K562 treated with DMSO at 1 percent for 12 hours (cell line): ENCODE data around the gene PRAMEF20. TPM values are rescaled to one million over a fixed set of nuclear protein-coding genes. Genes with fewer than 3 reads are reported as not detected.

Source experiments
- total RNA-seq: library from RNA; unstranded; fragments of 300-600 nt; gene quantifications from 2 replicates; pipeline ENCODE4 v1.2.3, GENCODE V29; 2022; ENCODE audit not compliant: insufficient read depth

PRAMEF20 gene
- not detected in 2 replicates for total RNA-seq

GRCh38 chr1:13410150-13410549 is at the start of gene PRAMEF20:
TSS of gene PRAMEF20 (plus strand) at chr1:13410450. CDS start at chr1:13416355, 5,905 bp downstream.

GRCh38 chr1:13389332-13389731 is 20.9 kb upstream of the PRAMEF20 start, which contains the start of gene PRAMEF17:
TSS of gene PRAMEF17 (plus strand) at chr1:13389632. CDS start at chr1:13389658, 26 bp downstream.

Other genes with a start within 250 kb of the PRAMEF20 start
- gene HNRNPCL4, start 244.8 kb upstream of the PRAMEF20 start, total RNA-seq: not detected in 2 replicates
- gene PRAMEF9, start 238.6 kb upstream of the PRAMEF20 start, total RNA-seq: not detected in 2 replicates
- gene PRAMEF13, start 209.0 kb upstream of the PRAMEF20 start, total RNA-seq: not detected in 2 replicates
- gene PRAMEF18, start 184.3 kb upstream of the PRAMEF20 start, total RNA-seq: not detected in 2 replicates
- not detected in 2 replicates for gene PRAMEF5, start 156.3 kb upstream of the PRAMEF20 start, total RNA-seq
- not detected in 2 replicates for gene PRAMEF8, start 125.3 kb upstream of the PRAMEF20 start, total RNA-seq
- not detected in 2 replicates for gene PRAMEF33, start 106.9 kb upstream of the PRAMEF20 start, total RNA-seq
- gene PRAMEF15, start 94.9 kb upstream of the PRAMEF20 start, total RNA-seq: not detected in 2 replicates
- not detected in 2 replicates for gene PRAMEF14, start 63.3 kb upstream of the PRAMEF20 start, total RNA-seq
- not detected in 2 replicates for gene PRAMEF19, start 38.5 kb upstream of the PRAMEF20 start, total RNA-seq
- not detected in 2 replicates for gene PRAMEF17, start 20.8 kb upstream of the PRAMEF20 start, total RNA-seq
- gene LRRC38, start 103.6 kb downstream of the PRAMEF20 start, total RNA-seq: not detected in 2 replicates
- gene PDPN, start 173.4 kb downstream of the PRAMEF20 start, total RNA-seq: not detected in 2 replicates